Measurements from ENCODE around the gene OLAH. TPM values are rescaled to one million over a fixed set of nuclear protein-coding genes. Genes with fewer than 3 reads are reported as not detected.

The OLAH gene
- total RNA-seq, 1 donor from 2014 or later: not detected

DNA sequence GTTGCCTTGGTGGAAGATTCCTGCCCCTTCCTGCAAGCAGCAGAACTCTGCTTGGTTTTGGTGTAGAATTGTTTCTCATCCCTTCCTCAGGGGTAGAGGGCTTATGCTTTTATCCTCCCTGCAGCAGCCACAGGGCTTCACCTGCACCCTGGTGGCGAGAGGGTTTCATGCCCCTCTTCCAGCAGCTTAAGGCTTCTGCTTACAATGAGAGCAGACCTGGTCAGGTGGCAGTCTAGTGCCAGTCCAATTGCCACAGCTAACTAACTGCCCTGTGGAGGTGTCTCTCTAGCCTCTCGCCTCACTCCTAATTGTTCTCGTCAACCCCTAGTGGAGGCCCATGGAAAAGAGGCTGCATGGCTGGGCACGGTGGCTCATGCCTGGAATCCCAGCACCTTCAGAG is 25.5 kb downstream of the OLAH start:
- DNase-seq (ENCODE audit: low read depth, low spot score): no peak

DNA sequence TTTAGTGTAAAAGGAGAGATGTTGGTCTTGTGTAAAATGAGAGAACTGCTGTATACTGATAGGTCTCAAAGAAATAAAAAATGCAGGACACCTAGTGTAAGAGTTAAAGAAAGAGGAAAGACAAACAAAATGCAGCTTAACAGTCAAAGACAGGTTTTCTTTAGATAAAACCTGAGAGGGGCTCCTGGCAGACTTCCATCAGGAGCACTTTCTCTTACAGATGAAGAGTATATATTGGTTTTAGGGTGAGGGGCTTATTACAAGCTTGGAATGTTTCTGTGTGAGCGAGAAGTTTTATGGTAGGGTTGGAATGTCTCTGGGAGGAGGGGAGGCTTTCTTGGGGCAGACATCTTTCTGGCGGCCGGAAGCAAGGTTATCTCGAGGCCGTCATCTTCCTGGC is 28.6 kb downstream of the OLAH start:
- DNase-seq (ENCODE audit: low read depth, low spot score): no peak

DNA sequence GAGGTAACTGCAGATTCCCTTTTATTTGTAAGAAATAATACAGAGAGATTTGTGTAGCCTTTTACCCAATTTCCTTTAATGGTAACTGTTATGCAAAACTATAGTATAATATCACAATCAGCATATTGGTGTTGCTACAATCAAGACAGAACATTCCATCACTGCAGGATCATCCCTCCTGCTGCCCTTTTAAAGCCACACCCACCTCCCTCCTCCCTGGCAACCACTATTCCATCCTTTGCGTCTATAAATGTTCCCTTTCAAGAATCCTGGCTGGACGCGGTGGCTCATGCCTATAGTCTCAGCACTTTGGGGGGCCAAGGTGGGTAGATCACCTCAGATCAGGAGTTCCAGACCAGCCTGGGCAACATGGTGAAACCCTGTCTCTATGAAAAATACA is 31.7 kb downstream of the OLAH start:
- DNase-seq (ENCODE audit: low read depth, low spot score): no peak

DNA sequence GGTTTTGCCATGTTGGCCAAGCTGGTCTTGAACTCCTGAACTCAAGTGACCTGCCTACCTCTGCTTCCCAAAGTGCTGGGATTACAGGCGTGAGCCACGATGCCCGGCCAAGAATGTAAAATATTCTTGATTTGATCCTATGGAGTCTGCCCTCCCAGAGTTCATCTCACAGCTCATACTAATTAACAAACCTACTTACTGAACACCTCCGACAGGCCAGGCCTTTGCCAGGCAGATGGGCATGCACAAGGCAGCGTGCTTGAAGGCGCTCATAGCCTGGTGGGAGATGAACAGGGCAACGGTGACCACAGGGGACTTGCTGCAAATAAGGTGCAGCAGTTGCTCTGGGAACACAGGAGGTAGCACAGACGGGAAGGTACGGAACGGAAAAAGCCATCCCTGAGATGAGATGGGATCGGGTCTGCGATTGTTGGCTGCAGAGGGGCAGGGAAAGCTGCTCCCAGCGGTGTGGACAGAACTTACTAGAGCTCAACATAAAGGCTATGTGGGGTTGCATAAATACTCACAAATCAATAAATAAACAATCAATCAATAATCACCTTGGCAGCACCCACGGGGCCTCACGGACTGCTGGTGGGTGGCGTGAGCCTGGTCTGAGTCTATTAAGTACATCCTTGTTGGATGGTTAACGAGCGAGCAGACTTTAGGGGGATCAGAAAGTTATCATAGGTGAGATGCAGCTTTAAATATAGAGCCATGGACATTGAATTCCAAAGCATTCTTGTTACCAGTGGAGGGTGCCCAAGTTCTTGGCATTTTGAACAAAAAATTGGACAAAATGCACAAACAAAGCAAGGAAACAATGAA is 40.1 kb downstream of the OLAH start:
- DNase-seq (ENCODE audit: low read depth, low spot score): no peak

DNA sequence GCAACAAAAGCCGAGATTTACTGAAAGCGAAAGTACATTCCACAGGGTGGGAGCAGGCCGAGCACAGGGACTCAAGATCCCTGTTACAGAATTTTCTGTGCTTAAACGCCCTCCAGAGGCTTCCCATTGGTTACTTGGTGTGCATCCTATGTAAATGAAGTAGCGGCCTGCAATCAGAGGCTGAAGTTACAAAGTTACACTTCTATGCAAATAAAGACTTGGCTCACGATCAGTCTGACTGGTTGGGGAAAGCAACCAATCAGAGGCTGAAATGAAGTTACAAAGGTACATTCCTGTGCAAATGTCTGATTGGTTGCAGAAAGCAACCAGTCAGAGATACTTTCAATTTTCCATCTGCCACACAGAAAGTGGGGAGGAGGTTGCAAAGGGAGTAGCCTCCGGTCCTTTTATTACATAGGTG is 40.8 kb downstream of the OLAH start:
- DNase-seq (ENCODE audit: low read depth, low spot score): peak; percentile 96

DNA sequence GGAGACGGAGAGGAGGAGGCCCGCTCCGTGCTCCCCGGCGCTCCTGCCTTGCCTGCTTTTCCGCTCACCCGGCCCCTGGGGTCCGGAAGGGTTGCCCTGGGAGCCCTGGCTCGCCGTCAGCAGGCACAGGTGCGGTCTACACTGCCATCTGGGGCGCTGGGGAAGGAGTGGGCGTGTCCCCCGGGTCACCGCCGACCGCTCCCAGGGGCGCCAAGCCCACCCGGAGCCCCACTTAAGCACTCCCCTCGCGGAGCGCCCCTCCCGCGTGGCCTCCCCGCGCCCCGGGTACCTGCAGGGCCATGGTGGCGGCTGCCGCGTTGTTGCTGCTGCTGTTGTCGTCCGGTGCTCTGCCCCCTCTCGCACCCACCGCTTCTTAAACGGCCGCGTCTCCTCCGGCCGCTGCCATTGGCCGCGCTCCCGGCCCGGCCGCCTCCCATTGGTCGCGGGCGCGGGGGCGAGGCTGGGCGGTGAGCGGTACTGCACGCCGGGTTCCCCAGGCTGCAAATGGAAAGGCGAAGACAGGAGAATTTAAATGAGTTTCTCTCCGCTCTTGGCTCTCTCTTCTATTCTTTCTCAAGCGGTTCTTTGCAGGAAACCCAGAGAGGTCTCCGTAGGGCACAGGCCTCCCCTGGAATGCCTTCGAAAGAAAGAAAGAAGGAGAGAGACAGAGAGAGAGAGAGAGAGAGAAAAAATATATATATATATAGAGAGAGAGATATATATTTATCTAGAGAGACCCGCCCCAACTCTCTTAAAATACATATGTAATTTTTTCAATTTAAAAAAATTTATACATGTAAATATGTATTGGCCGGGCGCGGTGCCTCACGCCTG is 44.9 kb downstream of the OLAH start, which contains the start of gene ACBD7:
Gene ACBD7, minus strand, starts transcription at position 349 of the 834 bp plus-strand sequence. Its CDS starts 48 bp downstream, at position 301.
- no peak for DNase-seq (ENCODE audit: low read depth, low spot score)

DNA sequence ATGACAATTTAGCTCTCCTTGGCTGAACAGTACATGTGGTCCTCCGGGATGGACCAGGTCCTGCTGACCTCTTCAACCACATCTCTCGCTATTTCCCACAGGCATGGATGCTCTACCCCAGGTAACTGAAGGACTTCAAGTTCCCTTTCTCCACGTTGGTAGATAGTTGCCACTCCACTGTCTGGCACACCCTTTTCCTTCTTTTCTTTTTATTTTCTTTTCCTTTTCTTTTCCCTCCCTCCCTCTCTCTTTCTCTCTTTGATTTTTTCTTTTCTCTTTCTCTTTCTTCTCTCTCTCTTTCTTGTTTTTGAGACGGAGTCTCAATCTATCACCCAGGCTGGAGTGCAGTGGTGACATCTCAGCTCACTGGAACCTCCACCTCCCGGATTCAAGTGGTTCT is 47.7 kb downstream of the OLAH start:
- DNase-seq (ENCODE audit: low read depth, low spot score): no peak

DNA sequence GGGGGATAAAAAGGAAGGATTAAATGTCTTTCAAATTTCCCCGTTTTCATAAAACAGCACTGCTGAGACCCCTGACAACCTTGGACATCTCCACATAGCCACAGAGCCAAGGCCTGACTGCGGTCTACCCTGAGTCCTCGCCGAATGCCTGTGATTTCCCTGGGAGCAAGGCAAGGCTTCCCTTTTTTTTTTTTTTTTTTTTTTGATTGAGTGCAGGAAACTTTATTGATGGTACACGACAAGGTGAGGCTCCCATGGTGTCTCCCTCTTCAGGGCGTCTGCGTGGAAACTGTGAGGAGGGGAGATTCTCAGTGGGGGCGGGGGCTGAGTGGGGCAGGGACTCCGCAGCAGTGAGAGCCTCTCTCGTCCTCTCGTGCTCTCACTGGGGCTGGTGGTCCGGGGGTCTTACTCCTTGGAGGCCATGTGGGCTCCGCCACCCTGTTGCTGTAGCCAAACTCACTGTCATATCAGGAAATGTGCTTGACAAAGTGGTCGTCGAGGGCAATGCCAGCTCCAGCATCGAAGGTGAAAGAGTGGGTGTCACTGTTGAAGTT is 49.2 kb downstream of the OLAH start:
- no peak for DNase-seq (ENCODE audit: low read depth, low spot score)

DNA sequence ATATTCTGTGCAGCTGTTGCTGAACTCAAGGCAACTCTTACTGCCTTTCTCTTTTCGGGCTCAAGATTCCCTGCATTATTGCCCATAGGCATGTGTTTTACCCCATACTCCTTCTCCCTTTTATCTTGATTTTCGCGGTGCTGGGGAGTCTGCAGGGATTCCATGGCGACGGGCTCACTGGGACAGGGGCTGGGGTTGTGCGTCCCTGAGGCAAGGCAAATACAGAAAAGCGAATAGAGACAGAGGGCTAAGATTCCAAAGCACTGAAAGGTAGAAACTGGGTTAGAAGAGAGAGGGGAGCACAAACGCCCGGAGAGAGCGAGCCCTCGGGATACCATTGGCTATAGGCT is 52.9 kb downstream of the OLAH start:
- no peak for DNase-seq (ENCODE audit: low read depth, low spot score)

DNA sequence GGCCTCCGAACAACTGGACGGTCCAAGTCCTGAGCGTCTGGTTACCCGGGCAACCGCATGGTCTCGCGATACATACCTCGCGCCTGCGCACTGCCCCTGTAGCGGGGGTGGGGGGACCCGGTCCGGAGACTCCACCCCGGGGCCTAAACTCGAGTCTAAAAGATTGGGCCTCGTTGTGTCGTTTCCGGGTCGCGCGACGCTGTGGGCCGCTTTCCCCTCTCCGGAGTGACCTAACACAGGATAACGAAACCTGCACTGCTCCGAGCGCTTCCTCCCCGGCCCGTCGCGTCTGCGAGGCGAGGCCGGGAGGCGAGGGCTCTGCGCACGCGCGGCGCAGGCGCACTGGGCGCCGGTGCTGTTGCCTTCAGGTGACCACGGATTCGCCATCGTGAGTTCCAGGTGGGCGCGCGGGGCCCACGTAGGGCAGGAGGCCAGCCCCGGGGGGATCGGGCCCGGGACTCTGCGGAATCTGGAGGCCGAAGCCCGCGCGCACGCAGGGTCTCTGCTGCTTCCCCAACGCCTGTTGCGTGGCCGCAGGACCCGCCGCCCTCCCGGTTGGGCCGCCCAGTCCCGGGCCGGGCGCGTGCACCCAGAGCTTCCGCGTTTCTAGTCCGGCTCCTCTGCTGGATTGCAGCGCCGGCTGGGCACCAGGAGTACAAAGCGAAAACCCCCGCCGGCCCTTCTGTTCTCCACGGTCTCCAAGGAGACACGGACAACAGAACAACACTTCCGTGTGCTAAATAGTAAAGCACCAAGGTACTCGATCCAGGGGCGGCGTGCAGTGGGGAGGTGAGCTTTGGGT is 53.5 kb downstream of the OLAH start, which contains the start of gene RPP38:
Gene RPP38, plus strand, starts transcription at position 345 of the 802 bp plus-strand sequence. CDS start 5,960 bp downstream, outside the sequence.
- DNase-seq (ENCODE audit: low read depth, low spot score): peak; percentile 84

DNA sequence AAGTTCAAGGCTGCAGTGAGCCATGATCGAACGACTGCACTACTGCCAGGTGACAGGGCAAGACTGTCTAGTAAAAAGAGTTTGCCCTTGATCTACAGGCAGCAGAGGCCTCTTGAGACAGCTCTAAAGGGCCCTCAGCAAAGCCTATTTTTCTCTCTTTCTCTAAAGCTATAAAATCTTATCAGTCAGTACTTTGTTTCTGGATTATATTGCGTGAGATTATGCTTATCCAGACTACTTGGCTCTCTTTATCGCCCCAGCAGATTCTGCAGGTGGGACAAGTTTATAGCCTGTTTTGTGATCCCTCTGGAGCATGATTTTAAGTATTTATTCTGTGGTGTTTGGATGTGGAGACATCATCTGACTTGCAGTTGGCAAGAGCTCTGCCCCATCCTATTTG is 56.1 kb downstream of the OLAH start:
- no peak for DNase-seq (ENCODE audit: low read depth, low spot score)

DNA sequence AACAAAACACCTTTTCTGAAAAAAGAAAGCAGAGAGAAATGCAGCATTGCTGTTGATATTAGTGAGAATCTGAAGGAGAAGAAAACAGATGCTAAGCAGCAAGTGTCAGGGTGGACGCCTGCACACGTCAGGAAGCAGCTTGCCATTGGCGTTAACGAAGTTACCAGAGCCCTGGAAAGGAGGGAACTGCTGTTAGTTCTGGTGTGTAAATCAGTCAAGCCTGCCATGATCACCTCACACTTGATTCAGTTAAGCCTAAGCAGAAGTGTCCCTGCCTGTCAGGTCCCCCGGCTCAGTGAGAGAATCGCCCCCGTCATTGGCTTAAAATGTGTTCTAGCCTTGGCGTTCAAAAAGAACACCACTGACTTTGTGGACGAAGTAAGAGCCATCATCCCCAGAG is 59.8 kb downstream of the OLAH start:
- no peak for DNase-seq (ENCODE audit: low read depth, low spot score)

DNA sequence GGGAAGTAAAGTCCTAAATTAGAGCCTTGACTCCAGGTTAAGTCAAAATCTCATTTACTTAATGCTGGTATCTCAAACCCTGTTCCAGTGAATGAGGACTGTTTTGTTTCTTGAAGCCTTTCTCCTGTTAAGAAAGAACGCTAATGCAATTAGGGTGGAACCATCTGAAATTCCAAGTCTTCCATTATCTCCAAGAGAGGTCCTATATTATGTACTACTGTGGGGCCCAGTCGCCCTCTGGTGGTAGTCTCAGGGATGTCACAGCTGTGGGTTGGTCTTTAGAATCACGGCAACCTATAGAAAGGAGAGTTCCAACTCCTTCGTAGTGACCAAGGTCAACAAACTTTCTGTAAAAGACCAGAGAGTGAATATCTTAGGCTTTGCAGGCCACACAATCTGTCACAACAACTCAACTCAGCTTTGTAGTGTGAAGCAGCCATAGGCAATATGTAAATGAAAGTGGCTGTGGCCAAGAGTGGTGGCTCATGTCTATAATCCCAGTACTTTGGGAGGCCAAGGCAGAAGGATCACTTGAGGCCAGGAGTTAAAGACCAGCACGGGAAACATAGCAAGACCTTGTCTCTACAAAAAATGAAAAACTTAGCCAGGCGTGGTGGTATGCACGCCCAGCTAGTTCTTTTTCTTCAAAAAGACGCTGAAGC is 62.7 kb downstream of the OLAH start:
- DNase-seq (ENCODE audit: low read depth, low spot score): no peak

DNA sequence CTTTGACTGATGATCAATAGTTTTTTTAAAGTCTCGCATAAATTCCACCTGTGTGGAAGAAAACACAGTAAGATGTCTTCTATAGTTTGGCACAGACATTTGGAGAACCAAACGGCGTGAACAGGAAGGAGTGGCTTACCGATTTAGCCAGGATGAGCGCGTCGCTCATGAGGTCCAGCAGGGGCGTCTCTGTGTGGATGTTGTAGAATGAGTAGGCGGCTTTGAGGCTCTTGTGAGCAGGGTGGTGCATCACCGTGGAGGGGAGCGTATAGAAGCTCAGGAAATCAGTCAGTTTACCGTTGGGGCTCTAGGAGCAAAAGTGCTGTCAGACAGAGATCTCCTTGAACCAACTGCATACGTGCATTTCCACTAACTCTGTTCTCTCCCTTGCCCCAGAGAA is 68.9 kb downstream of the OLAH start:
- DNase-seq (ENCODE audit: low read depth, low spot score): no peak

DNA sequence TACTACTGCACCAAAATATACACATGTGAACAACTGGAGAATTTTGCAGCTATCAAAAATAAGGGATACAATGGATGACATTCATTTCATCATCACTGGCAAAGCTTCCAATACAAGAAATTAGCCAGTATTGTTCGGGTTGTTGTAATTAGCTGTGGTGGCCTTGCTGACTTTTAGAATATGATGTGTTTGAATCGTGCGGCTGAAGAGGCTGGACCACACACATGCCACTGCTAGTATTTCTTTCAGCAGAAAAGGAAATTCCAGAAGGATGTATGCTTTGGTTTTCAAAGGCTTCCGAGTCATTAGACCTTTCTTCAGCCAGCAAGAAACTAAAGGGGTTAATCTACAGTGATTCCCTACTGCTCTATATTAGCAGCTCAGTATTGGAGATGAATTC is 70.0 kb downstream of the OLAH start:
- no peak for DNase-seq (ENCODE audit: low read depth, low spot score)

DNA sequence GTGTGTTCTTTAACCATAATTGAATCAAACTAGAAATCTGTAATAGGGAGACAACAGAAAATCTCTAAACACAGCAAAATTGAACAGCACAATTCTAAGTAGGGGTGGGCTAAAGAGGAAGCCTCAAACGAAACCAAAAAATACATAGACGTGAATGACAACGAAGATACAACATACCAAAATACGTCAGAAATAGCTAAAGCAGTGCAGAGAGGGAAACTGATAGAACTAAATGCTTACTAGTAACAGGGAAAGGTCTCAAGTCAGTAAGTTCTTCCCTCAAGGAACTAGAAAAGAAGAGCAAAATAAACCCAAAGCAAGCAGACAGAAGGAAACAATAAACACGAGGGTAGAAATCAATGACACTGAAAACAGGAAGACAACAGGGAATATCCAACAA is 72.5 kb downstream of the OLAH start:
- DNase-seq (ENCODE audit: low read depth, low spot score): no peak

DNA sequence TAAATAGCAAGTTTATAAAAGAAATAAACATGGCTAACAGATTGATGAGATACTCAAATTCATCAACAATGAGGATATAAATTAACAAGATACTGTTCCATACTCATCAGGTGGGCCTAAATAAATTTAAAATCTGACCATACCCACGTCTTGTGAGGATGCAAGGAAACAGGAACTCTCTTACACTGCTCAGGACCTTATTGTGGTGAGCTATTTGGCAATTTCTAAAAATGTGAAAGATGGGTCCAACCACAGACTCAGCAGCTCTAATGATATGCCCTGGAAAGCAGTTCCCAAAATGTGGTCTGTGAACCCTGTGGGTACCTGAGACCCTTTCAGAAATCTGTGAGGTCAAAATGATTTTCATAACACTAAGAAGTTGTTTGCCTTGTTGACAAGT is 74.9 kb downstream of the OLAH start:
- DNase-seq (ENCODE audit: low read depth, low spot score): no peak

DNA sequence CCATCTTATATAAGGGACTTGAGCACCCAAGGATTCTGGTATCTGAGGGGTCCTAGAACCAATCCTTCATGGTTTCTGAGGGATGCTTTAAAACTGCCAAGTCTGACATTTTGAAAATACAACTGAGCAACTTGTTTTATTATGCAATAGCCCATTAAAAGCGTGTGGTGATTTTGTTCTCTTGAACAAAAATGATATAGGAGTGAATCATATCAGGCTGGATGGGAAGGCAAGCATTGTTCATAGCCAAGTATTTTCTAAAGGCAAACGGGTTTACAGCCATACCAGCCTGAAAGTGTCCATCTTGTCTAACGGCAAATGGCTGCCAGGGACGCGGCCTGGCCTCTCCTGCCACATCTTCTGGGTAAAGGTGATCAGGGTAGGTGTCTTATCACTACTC is 76.8 kb downstream of the OLAH start:
- no peak for DNase-seq (ENCODE audit: low read depth, low spot score)

DNA sequence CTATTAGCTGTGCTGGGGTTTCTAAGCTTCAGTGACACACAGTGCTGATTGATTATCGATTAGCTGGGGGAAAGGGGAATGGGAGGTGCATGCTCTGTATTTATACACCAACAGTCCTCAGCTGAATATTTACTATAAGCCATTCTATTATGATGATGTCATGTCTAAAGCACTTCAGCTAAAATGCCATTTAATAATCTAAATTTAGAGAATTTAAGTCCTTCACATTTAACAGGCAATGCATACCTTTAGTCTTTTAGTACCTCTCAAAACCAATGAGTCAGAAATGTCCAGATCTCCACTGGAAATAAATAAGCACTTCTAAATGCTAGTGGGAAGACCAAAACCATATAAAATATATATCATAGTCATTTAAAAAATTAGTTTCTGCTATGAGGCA is 78.0 kb downstream of the OLAH start:
- DNase-seq (ENCODE audit: low read depth, low spot score): no peak

DNA sequence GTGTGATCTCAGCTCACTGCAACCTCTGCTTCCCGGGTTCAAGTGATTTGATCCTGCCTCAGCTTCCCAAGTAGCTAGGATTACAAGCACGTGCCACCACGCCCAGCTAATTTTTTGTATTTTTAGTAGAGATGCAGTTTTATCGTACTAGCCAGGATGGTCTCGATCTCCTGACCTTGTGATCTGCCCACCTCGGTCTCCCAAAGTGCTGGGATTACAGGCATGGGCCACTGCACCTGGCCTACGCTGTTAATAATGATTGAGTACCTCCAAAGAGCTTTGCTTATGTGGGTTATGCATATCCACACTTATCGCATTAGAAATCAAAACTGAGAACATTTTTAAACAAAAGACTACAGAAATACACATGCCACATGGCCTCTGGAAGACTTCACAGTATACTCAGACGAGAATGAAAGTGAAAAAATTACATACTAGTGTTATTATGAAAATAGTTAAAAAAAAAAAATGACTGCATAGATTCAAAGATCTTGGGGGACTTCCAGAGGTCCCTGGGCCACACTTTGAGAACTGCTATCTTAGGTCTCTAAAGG is 78.8 kb downstream of the OLAH start:
- no peak for DNase-seq (ENCODE audit: low read depth, low spot score)

Measured in pulmonary artery endothelial cell (primary cell).